HTERT RPE-1 (cell line): ENCODE measurements around the gene TREH.
"Not testable (repeated sequence)": the region's sequence is repeated elsewhere in the genome, so short reads cannot be mapped to it uniquely, and the experiment has no call there.

Experiments used
- in situ Hi-C: fragments of 300-500 bp; cut with MboI; formaldehyde crosslinking; loops from 4 replicates; pipeline ENCODE4 v1.14.3; 2020; ENCODE audit warnings: low sequenced_read_pairs

Gene TREH

DNA sequence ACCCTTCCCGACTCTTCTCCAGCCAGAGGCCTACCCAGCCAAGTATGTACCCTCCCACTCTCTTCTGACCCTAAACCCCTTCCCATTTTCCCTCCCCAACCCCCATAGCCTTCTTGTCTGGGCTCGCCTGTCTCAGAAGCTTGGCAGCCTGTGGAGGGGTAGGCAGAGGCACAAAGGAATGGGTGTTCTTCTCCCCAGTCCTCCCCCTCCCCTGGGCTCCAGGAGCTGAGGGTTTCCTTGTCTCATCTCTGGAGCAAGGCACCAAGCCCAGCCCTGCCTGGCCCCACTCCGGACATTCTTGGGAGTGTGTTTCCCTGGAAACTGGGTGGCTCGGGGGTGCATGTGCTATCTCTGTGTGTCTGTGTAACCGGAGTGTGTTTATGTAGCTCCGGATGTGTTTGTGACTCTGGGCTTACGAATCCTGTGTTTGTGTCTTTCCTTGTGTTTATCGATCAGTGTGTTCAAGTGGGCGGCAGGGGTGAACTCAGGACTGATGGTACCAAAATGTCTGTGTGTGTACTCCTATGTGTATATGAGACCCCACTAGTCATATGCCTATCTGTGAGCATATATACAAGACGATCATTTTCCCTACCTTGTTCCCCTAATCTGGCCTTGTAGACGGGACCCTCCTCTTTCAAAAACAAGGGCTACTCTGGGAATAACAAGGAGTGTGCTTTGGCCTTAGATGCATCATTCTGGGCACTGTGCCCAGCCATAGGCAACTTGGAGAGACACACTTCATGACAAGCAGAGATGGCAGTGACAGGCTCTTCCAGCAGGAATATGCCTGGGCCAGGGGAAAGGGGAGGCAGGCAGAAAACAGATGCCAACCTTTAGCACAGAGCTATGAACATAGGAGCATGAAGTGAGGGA is 61.1 kb downstream of the TREH start:
- in situ Hi-C loops, result no loop called here

DNA sequence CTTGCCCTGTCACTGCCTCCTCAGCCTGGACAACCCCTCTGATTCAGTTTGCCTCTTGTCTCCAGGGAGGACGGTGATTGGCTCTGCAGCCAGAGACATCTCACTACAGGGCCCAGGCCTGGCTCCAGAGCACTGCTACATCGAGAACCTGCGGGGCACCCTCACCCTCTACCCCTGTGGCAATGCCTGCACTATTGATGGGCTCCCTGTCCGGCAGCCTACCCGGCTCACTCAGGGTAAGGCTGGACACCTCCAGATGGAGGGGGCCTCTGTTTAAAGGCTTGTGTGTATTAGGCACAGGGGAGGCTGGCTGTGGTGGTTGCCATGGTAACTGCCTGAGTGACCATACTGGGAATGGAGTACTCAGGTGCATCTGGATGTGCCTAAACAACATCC is 63.5 kb downstream of the TREH start:
- in situ Hi-C loops, result no loop called here

DNA sequence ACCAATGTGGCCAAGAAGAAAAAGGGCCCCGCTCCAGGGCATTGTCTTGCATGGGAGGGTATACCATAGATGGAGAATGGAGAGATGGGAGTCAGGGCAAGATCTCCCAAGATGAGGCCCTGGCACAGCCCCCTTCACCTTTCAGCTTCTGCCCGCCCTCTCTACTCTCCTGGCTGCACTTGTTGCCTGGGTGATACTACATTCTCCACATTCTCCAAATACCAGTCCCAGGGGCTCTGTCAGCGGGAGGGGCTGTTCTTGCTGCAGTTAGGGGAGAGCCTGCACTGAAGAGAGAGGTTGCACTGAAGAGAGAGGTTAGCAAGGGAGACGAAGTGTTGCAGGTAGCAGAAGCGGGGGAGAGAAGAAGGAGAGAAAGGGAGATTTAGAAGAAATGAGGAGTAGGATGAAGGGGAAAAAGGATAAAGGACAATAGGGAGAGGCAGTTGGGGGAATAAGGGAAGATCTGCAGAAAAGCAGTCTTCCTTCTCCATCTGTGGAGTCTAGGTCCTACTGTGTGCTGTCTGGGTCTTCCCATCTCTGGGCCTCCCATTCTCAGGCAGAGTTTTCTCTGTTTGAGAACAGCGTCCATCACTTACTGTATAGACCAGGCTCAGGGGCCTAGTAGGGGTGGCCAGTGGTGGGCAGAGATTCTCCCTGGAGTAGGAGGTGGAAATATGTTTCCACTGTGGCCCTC is 64.0 kb downstream of the TREH start:
- in situ Hi-C loops, result no loop called here

DNA sequence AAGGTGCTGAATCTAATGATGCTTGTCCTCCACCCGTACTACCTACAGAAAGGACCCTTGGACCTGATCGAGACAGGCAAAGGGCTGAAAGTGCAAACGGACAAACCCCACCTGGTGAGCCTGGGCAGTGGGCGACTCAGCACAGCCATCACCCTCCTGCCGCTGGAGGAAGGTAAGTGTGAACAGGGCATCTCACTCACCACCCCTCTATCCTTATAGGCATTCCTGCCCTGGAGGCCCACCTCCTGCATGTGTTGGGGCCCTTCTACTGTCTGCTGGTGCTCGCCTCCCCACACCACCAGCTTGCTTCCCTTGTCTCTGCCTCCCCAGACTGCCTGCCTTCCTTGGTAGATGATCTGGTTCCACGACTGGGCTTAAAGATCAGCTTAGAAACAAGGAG is 64.9 kb downstream of the TREH start:
- in situ Hi-C loops, result no loop called here

DNA sequence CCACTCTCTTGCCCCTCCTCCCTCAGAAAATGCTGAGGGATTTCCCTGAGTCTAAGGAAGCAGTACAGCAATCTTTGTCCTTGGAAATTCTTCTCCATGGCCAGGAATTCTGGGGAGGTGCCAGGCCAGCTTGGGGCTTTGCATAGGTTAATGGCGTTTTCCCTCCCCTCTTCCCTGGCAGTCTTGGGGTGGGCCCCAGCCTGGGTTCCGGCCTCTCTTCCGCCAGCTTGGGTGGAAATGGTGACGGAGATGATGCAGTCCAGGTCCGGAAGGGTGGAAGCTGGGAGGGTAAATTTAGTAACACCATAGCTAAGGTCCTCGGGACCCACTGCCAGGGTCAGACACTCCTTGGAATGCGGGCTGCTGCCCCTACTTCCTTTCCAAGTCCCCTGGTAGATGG is 67.1 kb downstream of the TREH start:
- in situ Hi-C loops, result no loop called here

DNA sequence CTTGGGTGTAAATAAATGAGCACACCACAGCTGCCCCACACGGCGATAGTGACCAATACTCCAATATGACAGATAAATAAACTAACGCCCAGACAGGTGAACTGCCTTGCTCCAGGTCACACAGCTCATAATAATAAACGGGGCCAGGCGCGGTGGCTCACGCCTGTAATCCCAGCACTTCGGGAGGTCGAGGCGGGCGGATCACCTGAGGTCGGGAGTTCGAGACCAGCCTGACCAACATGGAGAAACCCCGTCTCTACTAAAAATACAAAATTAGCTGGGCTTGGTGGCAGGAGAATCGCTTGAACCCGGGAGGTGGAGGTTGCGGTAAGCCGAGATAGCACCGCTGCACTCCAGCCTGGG is 68.0 kb downstream of the TREH start:
- in situ Hi-C loops, result not testable (repeated sequence)

DNA sequence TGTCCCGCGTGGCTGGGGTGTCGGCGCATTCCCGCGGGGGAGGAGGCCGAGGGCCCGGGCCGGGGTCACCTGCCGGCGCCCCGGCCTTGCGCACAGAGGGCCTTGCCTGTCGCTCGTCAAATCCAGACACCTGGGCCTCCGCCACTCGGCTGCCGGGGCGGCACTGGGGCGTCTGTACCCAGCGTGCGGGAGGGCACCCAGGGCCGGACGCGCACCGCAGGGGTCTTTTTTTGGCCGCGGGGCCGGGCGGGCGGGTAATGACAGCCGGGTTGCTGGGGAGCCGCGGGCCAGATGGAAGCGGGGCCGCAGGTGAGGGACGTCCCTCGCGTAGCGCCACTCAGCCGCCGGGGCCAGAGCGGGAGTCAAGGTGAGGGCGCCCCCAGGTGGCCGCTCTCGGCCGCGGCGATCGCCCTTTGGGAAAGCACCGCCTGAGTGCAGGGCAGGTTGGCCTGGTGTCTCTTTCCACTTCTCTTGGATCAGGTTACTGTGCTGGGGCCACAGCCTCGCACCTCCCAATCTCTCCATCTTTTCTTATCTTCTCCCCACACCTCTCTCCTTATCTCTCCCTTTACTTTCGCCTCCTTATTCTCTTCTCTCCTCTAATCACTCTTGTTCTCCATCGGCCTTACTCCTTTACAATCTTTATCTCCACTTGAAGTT is 68.5 kb downstream of the TREH start:
- in situ Hi-C loops, result no loop called here

DNA sequence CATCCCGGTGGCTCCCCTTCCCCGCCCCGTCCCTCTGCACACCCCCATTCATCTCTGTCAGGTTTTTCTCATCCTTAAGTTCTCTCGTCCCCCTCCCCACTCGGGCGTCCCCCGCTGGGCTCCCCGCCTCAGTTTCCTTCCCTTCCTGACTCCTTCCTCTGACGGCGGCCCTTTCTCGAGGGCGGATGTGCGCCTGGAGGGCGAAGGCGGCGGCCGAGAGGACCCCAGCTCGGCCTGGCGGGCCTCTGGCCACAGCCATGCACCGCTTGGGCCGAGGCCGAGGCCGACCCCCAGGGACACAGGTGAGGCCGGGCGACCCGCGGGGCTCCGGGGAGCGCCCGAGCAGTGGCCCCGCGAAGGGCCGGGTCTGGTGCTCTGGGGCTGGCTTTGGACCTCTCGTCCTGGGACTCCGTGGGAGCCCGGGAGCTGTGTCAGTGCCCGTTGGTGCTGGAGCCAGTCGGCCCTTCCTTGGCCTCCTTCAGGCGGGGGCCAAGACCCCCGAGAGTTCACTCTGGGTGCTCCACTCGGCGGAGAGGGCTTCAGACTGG is 69.2 kb downstream of the TREH start:
- in situ Hi-C loops, result no loop called here

DNA sequence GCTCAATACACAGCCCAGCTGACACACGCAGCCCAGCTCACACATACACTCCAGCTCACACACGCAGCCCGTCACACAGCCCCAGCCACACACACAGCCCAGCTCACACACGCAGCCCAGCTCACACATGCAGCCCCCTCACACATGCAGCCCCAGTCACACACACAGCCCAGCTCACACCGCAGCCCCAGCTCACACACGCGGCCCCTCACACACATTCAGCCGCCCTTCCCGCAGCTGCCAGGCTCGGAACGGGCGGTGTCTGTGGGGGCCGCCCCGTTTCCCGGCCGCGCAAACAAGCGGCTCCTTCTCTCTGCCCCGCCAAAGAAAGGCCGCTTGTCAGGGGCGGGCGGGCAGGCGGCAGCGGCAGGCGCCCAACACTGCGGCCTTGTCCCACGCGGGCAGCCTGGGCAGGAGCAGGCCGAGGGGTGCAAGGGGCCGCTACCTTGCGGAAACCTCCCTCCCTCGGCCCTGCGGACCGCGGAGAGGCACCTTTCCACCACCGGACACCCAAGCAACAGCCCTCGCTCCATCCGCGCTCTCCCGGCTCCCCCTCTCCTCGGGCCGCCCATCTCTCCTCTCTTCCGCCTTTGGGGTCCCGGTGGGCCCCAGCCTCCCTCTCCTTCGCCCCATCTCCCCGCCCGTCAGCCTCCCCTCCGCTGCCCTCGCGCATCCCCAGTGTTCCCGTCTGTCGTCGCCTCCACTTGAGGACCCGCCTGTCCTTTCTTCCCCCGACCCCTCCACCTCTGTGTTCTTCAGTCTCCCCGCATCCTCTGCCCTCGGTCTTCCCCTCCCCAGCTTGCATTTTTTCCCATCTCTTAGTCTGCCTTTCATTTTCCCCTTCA is 69.8 kb downstream of the TREH start:
- in situ Hi-C loops, result no loop called here

DNA sequence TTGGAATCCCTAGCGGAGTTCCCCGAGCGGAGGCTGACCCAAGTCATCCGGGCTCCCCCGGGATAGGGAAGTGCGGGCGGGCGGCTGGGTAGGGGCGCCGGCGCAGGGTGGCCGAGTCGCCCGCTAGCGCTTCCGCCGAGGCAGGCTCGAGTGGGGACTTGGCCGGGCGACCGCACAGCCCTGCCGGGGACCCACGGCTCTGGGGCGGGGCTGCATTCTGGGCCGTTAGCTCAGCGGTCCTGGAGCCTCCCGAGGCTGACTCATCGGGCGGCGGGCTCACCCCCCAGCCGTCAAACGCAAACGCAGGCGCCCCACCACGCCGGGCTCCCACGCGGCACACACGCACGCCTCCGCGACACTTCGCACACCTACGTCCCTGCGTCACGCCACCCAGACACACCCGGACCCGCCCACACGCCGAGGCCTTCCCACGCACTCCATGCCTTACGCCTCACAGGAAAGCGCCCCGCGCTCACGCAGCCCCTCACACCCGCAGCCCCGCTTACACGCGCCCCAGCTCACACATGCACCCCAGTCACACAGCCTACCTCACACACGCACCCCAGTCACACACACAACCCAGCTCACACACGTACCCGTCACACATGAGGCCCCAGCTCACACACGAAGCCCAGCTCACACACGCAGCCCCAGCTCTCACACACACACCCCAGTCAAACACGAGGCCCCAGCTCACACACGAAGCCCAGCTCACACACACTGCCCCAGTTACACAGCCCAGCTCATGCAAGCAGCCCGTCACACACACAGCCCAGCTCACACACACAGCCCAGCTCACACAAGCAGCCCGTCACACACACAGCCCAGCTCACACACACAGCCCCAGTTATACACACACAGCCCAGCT is 70.9 kb downstream of the TREH start:
- in situ Hi-C loops, result no loop called here

DNA sequence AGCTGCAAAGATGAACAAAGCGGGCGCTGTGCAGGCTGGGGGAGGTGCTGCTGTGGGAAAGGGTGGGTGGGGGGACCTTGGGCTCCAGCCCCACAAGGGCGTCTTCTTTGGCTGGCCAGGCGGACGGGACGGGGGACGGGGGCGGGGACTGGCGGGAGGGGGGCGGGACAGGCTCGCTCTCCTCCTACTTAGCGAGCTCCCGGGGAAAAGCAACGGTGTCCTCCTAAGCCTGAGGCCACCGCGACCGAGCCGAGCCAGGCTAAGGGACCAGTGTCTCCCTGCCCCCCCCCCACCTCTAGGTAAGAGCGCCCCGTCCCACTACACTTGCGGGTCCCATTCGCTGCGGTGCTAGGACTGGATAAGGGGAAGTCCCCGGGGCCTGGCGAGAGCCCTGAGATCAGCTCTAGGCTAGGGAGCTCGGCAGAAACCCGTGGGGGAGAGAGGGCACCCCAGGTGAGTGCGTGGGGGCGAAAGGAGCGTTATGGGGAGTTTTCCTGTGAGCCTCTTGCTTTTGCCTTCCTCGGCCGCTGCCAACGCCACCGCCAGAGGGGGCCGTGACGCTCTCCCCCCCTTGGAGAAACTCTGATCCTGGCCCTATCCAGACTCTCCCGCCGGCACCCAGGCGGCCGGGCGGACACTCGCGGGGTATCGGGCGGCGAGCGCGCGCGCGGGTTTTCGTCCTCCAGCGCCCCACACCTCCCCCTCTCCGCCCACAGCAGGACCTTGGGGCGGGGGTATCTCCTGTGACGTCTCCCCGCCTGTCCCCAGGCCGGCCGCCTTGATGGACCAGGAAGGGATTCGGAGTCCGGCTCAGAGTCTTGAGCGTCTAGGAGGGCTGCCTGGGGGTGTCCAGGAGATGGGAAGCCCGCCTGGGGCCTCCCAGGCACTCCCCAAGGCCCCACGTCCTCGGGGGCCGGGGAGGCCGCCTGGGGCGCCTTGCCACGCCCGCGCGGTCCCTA is 71.8 kb downstream of the TREH start, which contains the start of gene PHLDB1:
Gene PHLDB1 (plus strand): TSS at position 215 of the 959 bp plus-strand sequence. CDS start 6,222 bp downstream, outside the sequence.
- in situ Hi-C loops, result no loop called here
